HCT116 (cell line): ENCODE data around the gene PTPRC.

ENCODE experiments used
- EZH2 ChIP-seq: fragments of 200-600 bp; sonication (generic); IDR thresholded peaks from 2 replicates; pipeline ENCODE4 v1.6.1; 2017; ENCODE audit warnings: antibody characterized with exemption, mixed run types
- EZH2phosphoT487 ChIP-seq: fragments of 200-600 bp; IDR thresholded peaks from 2 replicates; pipeline ENCODE4 v1.6.1; 2018; ENCODE audit warnings: antibody characterized with exemption, borderline replicate concordance
- TF ChIP-seq, protein P1 (sequence below), 3 experiments: fragments of 200-600 bp in 1 of 3; sonication (generic) in 1 of 3; IDR thresholded peaks in 2 of 3; conservative IDR thresholded peaks in 1 of 3; 2 replicates each; pipeline ENCODE4 v1.5.1; 2012 to 2017; ENCODE audit warnings: low read depth in 2 of 3, low read length in 2 of 3, antibody characterized with exemption in 1 of 3, borderline replicate concordance in 1 of 3, control low read depth in 1 of 3, mild to moderate bottlenecking in 1 of 3, mixed read lengths in 1 of 3, mixed run types in 1 of 3, moderate library complexity in 1 of 3; ENCODE audit not compliant: insufficient read depth in 1 of 3
- TF ChIP-seq, protein P2 (sequence below): IDR thresholded peaks from 2 replicates; pipeline ENCODE4 v1.6.1; 2012; ENCODE audit warnings: low read depth
- TF ChIP-seq, protein P3 (sequence below): IDR thresholded peaks from 2 replicates; pipeline ENCODE4 v1.6.1; 2012
- TF ChIP-seq, protein P4 (sequence below): IDR thresholded peaks from 2 replicates; pipeline ENCODE4 v1.6.1; 2012

DNA sequence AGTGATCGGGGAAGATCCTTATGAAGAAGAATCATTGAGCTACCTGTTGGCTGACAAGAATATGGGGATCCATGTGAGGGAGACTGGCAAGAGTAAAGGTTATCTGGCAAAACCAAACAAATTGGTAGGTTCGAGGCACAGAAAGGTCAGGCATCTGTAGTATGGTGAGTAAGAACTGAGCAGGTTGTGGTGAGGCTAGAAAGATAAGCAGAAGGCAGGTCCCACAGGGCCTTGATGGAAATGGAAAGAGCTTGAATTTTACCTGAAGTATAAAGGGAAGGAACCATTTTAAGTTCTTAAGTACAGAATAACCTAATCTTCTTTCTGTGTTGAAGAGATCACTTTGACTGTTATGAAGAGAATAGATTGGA lies 11.1 kb downstream of the PTPRC start:
- TF ChIP-seq, protein P1, sequence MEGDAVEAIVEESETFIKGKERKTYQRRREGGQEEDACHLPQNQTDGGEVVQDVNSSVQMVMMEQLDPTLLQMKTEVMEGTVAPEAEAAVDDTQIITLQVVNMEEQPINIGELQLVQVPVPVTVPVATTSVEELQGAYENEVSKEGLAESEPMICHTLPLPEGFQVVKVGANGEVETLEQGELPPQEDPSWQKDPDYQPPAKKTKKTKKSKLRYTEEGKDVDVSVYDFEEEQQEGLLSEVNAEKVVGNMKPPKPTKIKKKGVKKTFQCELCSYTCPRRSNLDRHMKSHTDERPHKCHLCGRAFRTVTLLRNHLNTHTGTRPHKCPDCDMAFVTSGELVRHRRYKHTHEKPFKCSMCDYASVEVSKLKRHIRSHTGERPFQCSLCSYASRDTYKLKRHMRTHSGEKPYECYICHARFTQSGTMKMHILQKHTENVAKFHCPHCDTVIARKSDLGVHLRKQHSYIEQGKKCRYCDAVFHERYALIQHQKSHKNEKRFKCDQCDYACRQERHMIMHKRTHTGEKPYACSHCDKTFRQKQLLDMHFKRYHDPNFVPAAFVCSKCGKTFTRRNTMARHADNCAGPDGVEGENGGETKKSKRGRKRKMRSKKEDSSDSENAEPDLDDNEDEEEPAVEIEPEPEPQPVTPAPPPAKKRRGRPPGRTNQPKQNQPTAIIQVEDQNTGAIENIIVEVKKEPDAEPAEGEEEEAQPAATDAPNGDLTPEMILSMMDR (IDR thresholded peaks at IDR 0.05 in 2 of 3, conservative IDR thresholded peaks at IDR 0.05 in 1 of 3; ENCODE audit: borderline replicate concordance in 1 of 3, insufficient read depth in 1 of 3, low read depth in 2 of 3, low read length in 2 of 3): no peak
- TF ChIP-seq, protein P2, sequence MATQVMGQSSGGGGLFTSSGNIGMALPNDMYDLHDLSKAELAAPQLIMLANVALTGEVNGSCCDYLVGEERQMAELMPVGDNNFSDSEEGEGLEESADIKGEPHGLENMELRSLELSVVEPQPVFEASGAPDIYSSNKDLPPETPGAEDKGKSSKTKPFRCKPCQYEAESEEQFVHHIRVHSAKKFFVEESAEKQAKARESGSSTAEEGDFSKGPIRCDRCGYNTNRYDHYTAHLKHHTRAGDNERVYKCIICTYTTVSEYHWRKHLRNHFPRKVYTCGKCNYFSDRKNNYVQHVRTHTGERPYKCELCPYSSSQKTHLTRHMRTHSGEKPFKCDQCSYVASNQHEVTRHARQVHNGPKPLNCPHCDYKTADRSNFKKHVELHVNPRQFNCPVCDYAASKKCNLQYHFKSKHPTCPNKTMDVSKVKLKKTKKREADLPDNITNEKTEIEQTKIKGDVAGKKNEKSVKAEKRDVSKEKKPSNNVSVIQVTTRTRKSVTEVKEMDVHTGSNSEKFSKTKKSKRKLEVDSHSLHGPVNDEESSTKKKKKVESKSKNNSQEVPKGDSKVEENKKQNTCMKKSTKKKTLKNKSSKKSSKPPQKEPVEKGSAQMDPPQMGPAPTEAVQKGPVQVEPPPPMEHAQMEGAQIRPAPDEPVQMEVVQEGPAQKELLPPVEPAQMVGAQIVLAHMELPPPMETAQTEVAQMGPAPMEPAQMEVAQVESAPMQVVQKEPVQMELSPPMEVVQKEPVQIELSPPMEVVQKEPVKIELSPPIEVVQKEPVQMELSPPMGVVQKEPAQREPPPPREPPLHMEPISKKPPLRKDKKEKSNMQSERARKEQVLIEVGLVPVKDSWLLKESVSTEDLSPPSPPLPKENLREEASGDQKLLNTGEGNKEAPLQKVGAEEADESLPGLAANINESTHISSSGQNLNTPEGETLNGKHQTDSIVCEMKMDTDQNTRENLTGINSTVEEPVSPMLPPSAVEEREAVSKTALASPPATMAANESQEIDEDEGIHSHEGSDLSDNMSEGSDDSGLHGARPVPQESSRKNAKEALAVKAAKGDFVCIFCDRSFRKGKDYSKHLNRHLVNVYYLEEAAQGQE: no peak
- TF ChIP-seq, protein P3, sequence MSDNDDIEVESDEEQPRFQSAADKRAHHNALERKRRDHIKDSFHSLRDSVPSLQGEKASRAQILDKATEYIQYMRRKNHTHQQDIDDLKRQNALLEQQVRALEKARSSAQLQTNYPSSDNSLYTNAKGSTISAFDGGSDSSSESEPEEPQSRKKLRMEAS: no peak
- TF ChIP-seq EZH2phosphoT487 (no peak), EZH2 (no peak)
- TF ChIP-seq, protein P4, sequence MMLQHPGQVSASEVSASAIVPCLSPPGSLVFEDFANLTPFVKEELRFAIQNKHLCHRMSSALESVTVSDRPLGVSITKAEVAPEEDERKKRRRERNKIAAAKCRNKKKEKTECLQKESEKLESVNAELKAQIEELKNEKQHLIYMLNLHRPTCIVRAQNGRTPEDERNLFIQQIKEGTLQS: no peak
